Activated CD4-positive, alpha-beta T cell treated with anti-CD3 and anti-CD28 coated beads for 1 hour (primary cell): ENCODE data around the gene CERS5.
"Not testable (repeated sequence)": the region's sequence is repeated elsewhere in the genome, so short reads cannot be mapped to it uniquely, and the experiment has no call there.

ENCODE experiments used
- DNase-seq: peaks from one replicate; pipeline ENCODE4 v3.0.0-alpha.2; 2020

The CERS5 gene

GRCh38 chr12:50186681-50187080, 19.5 kb upstream of the CERS5 start:
- DNase-seq: no peak

GRCh38 chr12:50185970-50186663, 18.9 kb upstream of the CERS5 start:
- no peak for DNase-seq

GRCh38 chr12:50185301-50185895, 18.2 kb upstream of the CERS5 start:
- no peak for DNase-seq

GRCh38 chr12:50184261-50184660, 17.1 kb upstream of the CERS5 start:
- DNase-seq: no peak

- DNase-seq: no peak
These were observed 15.3 kb upstream of the CERS5 start for GRCh38 chr12:50182461-50182860.

- DNase-seq: no peak
These were observed 14.5 kb upstream of the CERS5 start for GRCh38 chr12:50181691-50182090.

- no peak for DNase-seq
These were observed 8.5 kb upstream of the CERS5 start for GRCh38 chr12:50175716-50176026.

- DNase-seq: no peak
These were observed 8.0 kb upstream of the CERS5 start for GRCh38 chr12:50174971-50175715.

- DNase-seq: no peak
These were observed 445 bp downstream of the CERS5 start for GRCh38 chr12:50166799-50167048.

GRCh38 chr12:50164963-50165362, 2.2 kb downstream of the CERS5 start:
- no peak for DNase-seq

GRCh38 chr12:50162230-50162629, 4.9 kb downstream of the CERS5 start:
- no peak for DNase-seq

GRCh38 chr12:50160643-50161042, 6.5 kb downstream of the CERS5 start:
- DNase-seq: no peak

GRCh38 chr12:50157259-50157658, 9.9 kb downstream of the CERS5 start:
- no peak for DNase-seq

GRCh38 chr12:50156641-50157040, 10.5 kb downstream of the CERS5 start:
- DNase-seq: no peak

- DNase-seq: not testable (repeated sequence)
These were observed 12.2 kb downstream of the CERS5 start for GRCh38 chr12:50154947-50155346.

GRCh38 chr12:50151047-50151687, 16.0 kb downstream of the CERS5 start:
- DNase-seq: no peak

- no peak for DNase-seq
These were observed 17.9 kb downstream of the CERS5 start for GRCh38 chr12:50149311-50149710.

GRCh38 chr12:50148011-50148410, 19.2 kb downstream of the CERS5 start:
- DNase-seq: not testable (repeated sequence)

- DNase-seq: no peak
These were observed 19.9 kb downstream of the CERS5 start for GRCh38 chr12:50147281-50147680.

GRCh38 chr12:50145439-50145838, 21.7 kb downstream of the CERS5 start:
- DNase-seq: no peak

GRCh38 chr12:50142993-50143392, 24.2 kb downstream of the CERS5 start:
- DNase-seq: no peak

- no peak for DNase-seq
These were observed 34.5 kb downstream of the CERS5 start for GRCh38 chr12:50132505-50133135.

GRCh38 chr12:50129290-50129689, 37.9 kb downstream of the CERS5 start:
- DNase-seq: no peak

- DNase-seq: no peak
These were observed 39.6 kb downstream of the CERS5 start for GRCh38 chr12:50127546-50127945.
